ENCODE results near the gene TMEM132E. TPM values are rescaled to one million over a fixed set of nuclear protein-coding genes. Genes with fewer than 3 reads are reported as not detected.

TMEM132E gene
- total RNA-seq, 2 experiments from 2014 or later, result not detected

GRCh38 chr17:34549966-34550365 lies 29.4 kb upstream of the TMEM132E start:
- CTCF ChIA-PET, result no interaction called here
- H3K27ac Mint-ChIP-seq, result no peak overlapping the region

GRCh38 chr17:34553907-34554306 lies 25.5 kb upstream of the TMEM132E start:
- no peaks in the 10 kb centered on the region for H3K4me1 Mint-ChIP-seq
- H3K27me3 Mint-ChIP-seq, result peaks cover 21% of the 10 kb centered on the region
- H3K36me3 Mint-ChIP-seq (ENCODE audit: low read depth), result no peaks in the 10 kb centered on the region
- DNase-seq, result no peak
- CTCF ChIA-PET, result interaction anchor here (0.7 to 1.9 kb wide), 5 partner anchors 10 to 89 kb away, joined by 3 to 9 read pairs (median 3); no protein-coding TSS in a partner anchor
- H3K27ac Mint-ChIP-seq, result no peak overlapping the region
- POLR2A ChIA-PET, result no interaction called here
- ATAC-seq, result no peak
- intact Hi-C loops (cut with DNase I, micrococcal nuclease), result no loop called here
- H3K4me3 Mint-ChIP-seq, result no peak overlapping the region
- no peaks in the 10 kb centered on the region for H3K9me3 Mint-ChIP-seq (ENCODE audit: low read depth)

More at GRCh38 chr17:34549966-34550365, 29.4 kb upstream of the TMEM132E start:
- no peak overlapping the region for H3K4me3 Mint-ChIP-seq
- H3K4me1 Mint-ChIP-seq, result no peaks in the 10 kb centered on the region
- peaks cover 25% of the 10 kb centered on the region for H3K27me3 Mint-ChIP-seq
- POLR2A ChIA-PET, result no interaction called here
- intact Hi-C loops (cut with DNase I, micrococcal nuclease), result no loop called here
- ATAC-seq (no peak), DNase-seq (no peak)
- no peaks in the 10 kb centered on the region for H3K9me3 Mint-ChIP-seq (ENCODE audit: low read depth)
- H3K36me3 Mint-ChIP-seq (ENCODE audit: low read depth), result no peaks in the 10 kb centered on the region

- no peak overlapping the region for H3K4me3 Mint-ChIP-seq
- ChIA-PET POLR2A (interaction anchor here (0.5 kb wide), 1 partner anchor 598 kb away, joined by 3 read pairs; no protein-coding TSS in a partner anchor), CTCF (interaction anchor here (1.0 to 1.6 kb wide), 2 partner anchors 11 to 14 kb away, joined by 3 to 4 read pairs; no protein-coding TSS in a partner anchor)
- peaks cover 17% of the 10 kb centered on the region for H3K27me3 Mint-ChIP-seq
- no peak overlapping the region for H3K27ac Mint-ChIP-seq
- intact Hi-C loops (cut with DNase I, micrococcal nuclease), result no loop called here
- no peaks in the 10 kb centered on the region for H3K9me3 Mint-ChIP-seq (ENCODE audit: low read depth)
- no peaks in the 10 kb centered on the region for H3K36me3 Mint-ChIP-seq (ENCODE audit: low read depth)
- no peaks in the 10 kb centered on the region for H3K4me1 Mint-ChIP-seq
- DNase-seq (peak; percentile 24), ATAC-seq (no peak)
Observed at GRCh38 chr17:34556384-34556783, 23.0 kb upstream of the TMEM132E start.

- H3K4me1 Mint-ChIP-seq, result no peaks in the 10 kb centered on the region
- DNase-seq (no peak), ATAC-seq (no peak)
- ChIA-PET CTCF (interaction anchor here (1.0 to 1.6 kb wide), 2 partner anchors 12 to 15 kb away, joined by 3 to 4 read pairs; no protein-coding TSS in a partner anchor), POLR2A (interaction anchor here (0.5 kb wide), 1 partner anchor 598 kb away, joined by 3 read pairs; no protein-coding TSS in a partner anchor)
- H3K36me3 Mint-ChIP-seq (ENCODE audit: low read depth), result no peaks in the 10 kb centered on the region
- H3K27me3 Mint-ChIP-seq, result peaks cover 15% of the 10 kb centered on the region
- H3K9me3 Mint-ChIP-seq (ENCODE audit: low read depth), result no peaks in the 10 kb centered on the region
- H3K4me3 Mint-ChIP-seq, result no peak overlapping the region
- no peak overlapping the region for H3K27ac Mint-ChIP-seq
- intact Hi-C loops (cut with DNase I, micrococcal nuclease), result no loop called here
Observed at GRCh38 chr17:34556931-34557330, 22.5 kb upstream of the TMEM132E start.

GRCh38 chr17:34561328-34561727 lies 18.1 kb upstream of the TMEM132E start:
- ChIA-PET POLR2A (no interaction called here), CTCF (interaction anchor here (3.0 kb wide), 1 partner anchor 76 kb away, joined by 8 read pairs; no protein-coding TSS in a partner anchor)

GRCh38 chr17:34562387-34562786 lies 17.0 kb upstream of the TMEM132E start:
- POLR2A ChIA-PET, result no interaction called here
- no peaks in the 10 kb centered on the region for H3K9me3 Mint-ChIP-seq (ENCODE audit: low read depth)
- DNase-seq, result no peak
- CTCF ChIA-PET, result interaction anchor here (0.7 to 0.8 kb wide), 2 partner anchors 115 to 623 kb away, joined by 3 read pairs; no protein-coding TSS in a partner anchor
- ATAC-seq, result no peak
- no peaks in the 10 kb centered on the region for H3K36me3 Mint-ChIP-seq (ENCODE audit: low read depth)
- no peak overlapping the region for H3K4me3 Mint-ChIP-seq
- no peaks in the 10 kb centered on the region for H3K4me1 Mint-ChIP-seq
- no peak overlapping the region for H3K27ac Mint-ChIP-seq
- intact Hi-C loops (cut with DNase I, micrococcal nuclease), result no loop called here
- H3K27me3 Mint-ChIP-seq, result peaks cover 14% of the 10 kb centered on the region

More at GRCh38 chr17:34561328-34561727, 18.1 kb upstream of the TMEM132E start:
- Mint-ChIP-seq H3K27ac (no peak overlapping the region), H3K36me3 (ENCODE audit: low read depth) (no peaks in the 10 kb centered on the region), H3K4me3 (no peak overlapping the region), H3K9me3 (ENCODE audit: low read depth) (no peaks in the 10 kb centered on the region), H3K27me3 (peaks cover 14% of the 10 kb centered on the region), H3K4me1 (no peaks in the 10 kb centered on the region)
- ATAC-seq (no peak), DNase-seq (no peak)
- intact Hi-C loops (cut with DNase I, micrococcal nuclease), result no loop called here

- no peak for DNase-seq
- Mint-ChIP-seq H3K4me3 (no peak overlapping the region), H3K36me3 (ENCODE audit: low read depth) (no peaks in the 10 kb centered on the region), H3K27me3 (peaks cover 18% of the 10 kb centered on the region), H3K27ac (no peak overlapping the region), H3K4me1 (no peaks in the 10 kb centered on the region), H3K9me3 (ENCODE audit: low read depth) (no peaks in the 10 kb centered on the region)
- ChIA-PET CTCF (no interaction called here), POLR2A (no interaction called here)
- intact Hi-C loops (cut with DNase I, micrococcal nuclease), result no loop called here
- no peak for ATAC-seq
Observed at GRCh38 chr17:34565713-34566112, 13.7 kb upstream of the TMEM132E start.

- peaks cover 22% of the 10 kb centered on the region for H3K27me3 Mint-ChIP-seq
- no peaks in the 10 kb centered on the region for H3K4me1 Mint-ChIP-seq
- ATAC-seq (no peak), DNase-seq (no peak)
- no peaks in the 10 kb centered on the region for H3K9me3 Mint-ChIP-seq (ENCODE audit: low read depth)
- intact Hi-C loops (cut with DNase I, micrococcal nuclease), result no loop called here
- no peak overlapping the region for H3K4me3 Mint-ChIP-seq
- ChIA-PET POLR2A (no interaction called here), CTCF (no interaction called here)
- H3K27ac Mint-ChIP-seq, result no peak overlapping the region
- no peaks in the 10 kb centered on the region for H3K36me3 Mint-ChIP-seq (ENCODE audit: low read depth)
Observed at GRCh38 chr17:34566201-34566600, 13.2 kb upstream of the TMEM132E start.

GRCh38 chr17:34566873-34567272 lies 12.5 kb upstream of the TMEM132E start:
- POLR2A ChIA-PET, result no interaction called here
- no peak overlapping the region for H3K4me3 Mint-ChIP-seq
- H3K27me3 Mint-ChIP-seq, result peaks cover 22% of the 10 kb centered on the region

GRCh38 chr17:34567691-34568465 lies 11.5 kb upstream of the TMEM132E start:
- ChIA-PET POLR2A (no interaction called here), CTCF (interaction anchor here (1.1 to 1.4 kb wide), 2 partner anchors 24 to 35 kb away, joined by 3 to 5 read pairs; no protein-coding TSS in a partner anchor)
- Mint-ChIP-seq H3K4me3 (no peak overlapping the region), H3K27ac (no peak overlapping the region), H3K27me3 (peaks cover 31% of the 10 kb centered on the region), H3K4me1 (no peaks in the 10 kb centered on the region), H3K36me3 (ENCODE audit: low read depth) (no peaks in the 10 kb centered on the region), H3K9me3 (ENCODE audit: low read depth) (no peaks in the 10 kb centered on the region)
- DNase-seq, result no peak
- ATAC-seq, result no peak
- intact Hi-C loops (cut with DNase I, micrococcal nuclease), result no loop called here

More at GRCh38 chr17:34566873-34567272, 12.5 kb upstream of the TMEM132E start:
- intact Hi-C loops (cut with DNase I, micrococcal nuclease), result no loop called here
- Mint-ChIP-seq H3K4me1 (no peaks in the 10 kb centered on the region), H3K27ac (no peak overlapping the region), H3K36me3 (ENCODE audit: low read depth) (no peaks in the 10 kb centered on the region), H3K9me3 (ENCODE audit: low read depth) (no peaks in the 10 kb centered on the region)
- DNase-seq, result no peak
- CTCF ChIA-PET, result interaction anchor here (0.6 to 1.4 kb wide), 3 partner anchors 23 to 80 kb away, joined by 3 to 5 read pairs (median 3); no protein-coding TSS in a partner anchor
- ATAC-seq, result no peak

GRCh38 chr17:34568953-34569352 lies 10.4 kb upstream of the TMEM132E start:
- CTCF ChIA-PET, result no interaction called here
- H3K27me3 Mint-ChIP-seq, result peaks cover 31% of the 10 kb centered on the region
- no peaks in the 10 kb centered on the region for H3K9me3 Mint-ChIP-seq (ENCODE audit: low read depth)
- H3K4me1 Mint-ChIP-seq, result no peaks in the 10 kb centered on the region
- H3K27ac Mint-ChIP-seq, result no peak overlapping the region
- H3K36me3 Mint-ChIP-seq (ENCODE audit: low read depth), result no peaks in the 10 kb centered on the region
- H3K4me3 Mint-ChIP-seq, result no peak overlapping the region
- intact Hi-C loops (cut with DNase I, micrococcal nuclease), result no loop called here
- DNase-seq (no peak), ATAC-seq (no peak)
- POLR2A ChIA-PET, result no interaction called here

GRCh38 chr17:34569591-34569990 lies 9.8 kb upstream of the TMEM132E start:
- H3K27ac Mint-ChIP-seq, result no peak overlapping the region
- H3K4me1 Mint-ChIP-seq, result no peaks in the 10 kb centered on the region
- no peak overlapping the region for H3K4me3 Mint-ChIP-seq
- ChIA-PET POLR2A (interaction anchor here (0.6 kb wide), 1 partner anchor 9 kb away, joined by 3 read pairs; no protein-coding TSS in a partner anchor), CTCF (no interaction called here)
- intact Hi-C loops (cut with DNase I, micrococcal nuclease), result no loop called here
- no peak for DNase-seq
- no peaks in the 10 kb centered on the region for H3K36me3 Mint-ChIP-seq (ENCODE audit: low read depth)
- H3K27me3 Mint-ChIP-seq, result peaks cover 32% of the 10 kb centered on the region
- H3K9me3 Mint-ChIP-seq (ENCODE audit: low read depth), result no peaks in the 10 kb centered on the region
- ATAC-seq, result no peak

Measured in activated CD4-positive, alpha-beta T cell treated with anti-CD3 and anti-CD28 coated beads for 36 hours (primary cell).